ENCODE results near the gene UBN1. TPM values are rescaled to one million over a fixed set of nuclear protein-coding genes. Genes with fewer than 3 reads are reported as not detected.

Gene UBN1
- total and polyA plus RNA-seq, 8 donors, result 31.3 to 41.1 (median 36.4) TPM

DNA sequence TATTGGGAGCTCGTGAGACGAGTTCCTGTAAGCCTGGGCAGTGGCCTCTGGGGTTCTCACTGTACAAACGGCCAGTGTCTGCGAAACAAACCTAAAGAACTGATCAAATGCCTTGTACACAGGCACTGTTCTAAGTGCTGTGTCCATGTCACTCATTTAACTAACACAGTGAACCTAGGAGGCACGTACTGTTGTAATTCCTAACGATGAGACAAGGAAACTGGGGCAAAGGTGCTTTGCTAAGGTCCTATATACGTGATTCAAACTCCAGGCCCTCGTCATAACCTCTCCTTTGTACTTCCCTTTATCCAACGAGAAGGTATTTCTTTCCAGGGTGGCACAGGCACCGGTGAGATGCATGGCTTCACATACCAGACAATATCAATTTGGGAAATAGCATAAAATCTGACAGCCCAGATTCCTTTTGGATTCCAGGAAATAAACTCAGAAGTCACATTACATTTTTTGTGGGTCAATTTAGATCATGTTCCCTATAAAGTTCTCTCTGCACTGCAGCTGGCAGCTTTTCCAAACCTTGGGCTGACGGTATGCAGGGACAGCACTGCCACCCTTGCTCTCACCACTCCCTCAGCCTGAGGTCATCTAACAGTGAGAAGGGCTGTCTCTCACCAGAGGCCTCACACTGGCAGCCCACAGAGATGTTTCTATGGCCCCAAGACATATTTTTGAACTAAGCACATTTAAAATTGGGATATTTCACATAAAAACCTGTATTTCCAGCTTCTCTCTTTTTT lies 18.5 kb upstream of the UBN1 start:
- ATAC-seq (no peak), DNase-seq (no peak)
- Histone ChIP-seq H3K27me3 (no peaks in the 10 kb centered on the region), H3K27ac (no peak overlapping the region), H3K9me3 (no peaks in the 10 kb centered on the region), H3K36me3 (peaks cover 7 to 99% of the 10 kb centered on the region in 2 donors), H3K4me1 (no peaks in the 10 kb centered on the region), H3K4me3 (no peak overlapping the region)
- TF ChIP-seq, protein P1, sequence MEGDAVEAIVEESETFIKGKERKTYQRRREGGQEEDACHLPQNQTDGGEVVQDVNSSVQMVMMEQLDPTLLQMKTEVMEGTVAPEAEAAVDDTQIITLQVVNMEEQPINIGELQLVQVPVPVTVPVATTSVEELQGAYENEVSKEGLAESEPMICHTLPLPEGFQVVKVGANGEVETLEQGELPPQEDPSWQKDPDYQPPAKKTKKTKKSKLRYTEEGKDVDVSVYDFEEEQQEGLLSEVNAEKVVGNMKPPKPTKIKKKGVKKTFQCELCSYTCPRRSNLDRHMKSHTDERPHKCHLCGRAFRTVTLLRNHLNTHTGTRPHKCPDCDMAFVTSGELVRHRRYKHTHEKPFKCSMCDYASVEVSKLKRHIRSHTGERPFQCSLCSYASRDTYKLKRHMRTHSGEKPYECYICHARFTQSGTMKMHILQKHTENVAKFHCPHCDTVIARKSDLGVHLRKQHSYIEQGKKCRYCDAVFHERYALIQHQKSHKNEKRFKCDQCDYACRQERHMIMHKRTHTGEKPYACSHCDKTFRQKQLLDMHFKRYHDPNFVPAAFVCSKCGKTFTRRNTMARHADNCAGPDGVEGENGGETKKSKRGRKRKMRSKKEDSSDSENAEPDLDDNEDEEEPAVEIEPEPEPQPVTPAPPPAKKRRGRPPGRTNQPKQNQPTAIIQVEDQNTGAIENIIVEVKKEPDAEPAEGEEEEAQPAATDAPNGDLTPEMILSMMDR (IDR thresholded peaks at IDR 0.05), result no peak
- intact Hi-C loops (cut with DNase I), result no loop called here

DNA sequence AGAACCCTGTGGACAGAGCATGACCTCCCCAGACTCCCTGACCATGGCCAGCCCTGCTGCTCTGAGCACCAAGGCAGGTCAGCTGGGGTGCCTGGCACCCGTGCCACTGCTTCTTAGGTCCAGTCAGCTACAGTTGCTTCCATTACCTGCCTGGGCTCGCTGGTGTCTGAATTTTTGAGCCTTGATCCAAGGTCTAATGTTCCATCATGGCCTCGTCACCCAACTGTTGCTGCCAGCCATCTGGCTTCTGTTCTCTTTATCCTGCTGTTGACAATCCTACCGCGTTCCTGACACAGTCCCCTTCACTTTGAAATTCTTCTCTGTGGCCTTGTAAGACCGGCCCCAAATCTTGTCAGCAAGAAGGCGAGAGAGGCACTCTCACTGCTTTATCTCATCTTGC lies 16.9 kb upstream of the UBN1 start:
- H3K27ac ChIP-seq, result no peak overlapping the region
- H3K27me3 ChIP-seq, result no peaks in the 10 kb centered on the region
- H3K4me3 ChIP-seq, result no peak overlapping the region
- intact Hi-C loops (cut with DNase I), result no loop called here
- DNase-seq (no peak), ATAC-seq (no peak)
- no peaks in the 10 kb centered on the region for H3K9me3 ChIP-seq
- TF ChIP-seq, protein P1 (IDR thresholded peaks at IDR 0.05), result no peak
- H3K36me3 ChIP-seq, result peaks cover 7 to 99% of the 10 kb centered on the region in 2 donors
- H3K4me1 ChIP-seq, result no peaks in the 10 kb centered on the region

DNA sequence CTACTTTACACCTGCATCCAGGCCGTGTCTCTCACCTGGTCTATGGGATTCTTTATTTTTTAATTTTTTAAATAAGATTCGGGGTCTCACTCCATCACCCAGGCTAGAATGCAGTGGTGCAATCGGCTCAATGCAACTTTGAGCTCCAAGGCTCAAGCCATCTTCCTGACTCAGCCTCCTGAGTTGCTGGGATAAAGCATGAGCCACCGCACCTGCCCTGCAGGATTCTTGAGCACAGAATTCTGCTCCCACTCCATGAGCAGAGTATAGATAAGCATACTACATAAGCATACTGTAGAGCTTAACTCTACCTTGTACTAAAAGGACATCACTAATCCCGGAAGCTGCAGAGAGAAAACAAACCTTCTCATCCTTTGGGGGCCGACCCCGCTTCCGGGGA lies 15.7 kb upstream of the UBN1 start:
- H3K4me1 ChIP-seq, result no peaks in the 10 kb centered on the region
- no peaks in the 10 kb centered on the region for H3K27me3 ChIP-seq
- intact Hi-C loops (cut with DNase I), result no loop called here
- TF ChIP-seq, protein P1 (IDR thresholded peaks at IDR 0.05), result no peak
- H3K27ac ChIP-seq, result no peak overlapping the region
- DNase-seq (no peak), ATAC-seq (no peak)
- no peaks in the 10 kb centered on the region for H3K9me3 ChIP-seq
- H3K4me3 ChIP-seq, result no peak overlapping the region
- H3K36me3 ChIP-seq, result peaks cover 7 to 99% of the 10 kb centered on the region in 2 donors

DNA sequence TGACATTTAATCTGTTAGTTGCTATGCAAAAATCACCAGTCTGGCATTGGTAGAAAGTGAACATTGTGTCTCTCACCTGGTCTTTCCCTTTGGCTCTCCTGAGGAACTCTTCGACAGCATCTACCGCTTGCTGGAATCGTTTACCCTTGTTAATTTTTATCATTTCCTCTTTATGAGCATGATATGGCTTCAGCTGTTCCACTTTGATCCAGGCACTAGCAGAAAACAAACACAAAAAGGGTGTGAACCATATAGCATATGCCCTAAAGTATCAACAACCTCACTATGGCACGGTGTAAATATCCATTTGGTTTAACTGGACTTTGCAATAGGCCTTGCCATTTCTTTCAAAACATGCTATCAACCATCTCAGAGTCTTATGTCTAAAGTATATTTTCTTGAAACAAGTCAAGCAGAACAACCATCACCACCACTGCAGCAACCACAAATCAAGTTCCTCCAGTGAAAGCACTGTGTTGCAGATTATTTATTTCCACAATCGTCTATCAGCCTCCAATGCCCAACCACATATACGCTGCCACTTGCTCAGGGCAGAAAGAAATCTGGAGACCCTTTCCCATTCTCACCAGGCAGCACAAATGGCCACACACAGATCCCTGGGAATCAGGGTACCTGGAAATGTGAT lies 14.5 kb upstream of the UBN1 start:
- ATAC-seq (no peak), DNase-seq (no peak)
- no peak overlapping the region for H3K4me3 ChIP-seq
- no peaks in the 10 kb centered on the region for H3K9me3 ChIP-seq
- no peaks in the 10 kb centered on the region for H3K4me1 ChIP-seq
- TF ChIP-seq, protein P1 (IDR thresholded peaks at IDR 0.05), result no peak
- peaks cover 7 to 99% of the 10 kb centered on the region in 2 donors for H3K36me3 ChIP-seq
- H3K27me3 ChIP-seq, result no peaks in the 10 kb centered on the region
- intact Hi-C loops (cut with DNase I), result no loop called here
- H3K27ac ChIP-seq, result no peak overlapping the region

DNA sequence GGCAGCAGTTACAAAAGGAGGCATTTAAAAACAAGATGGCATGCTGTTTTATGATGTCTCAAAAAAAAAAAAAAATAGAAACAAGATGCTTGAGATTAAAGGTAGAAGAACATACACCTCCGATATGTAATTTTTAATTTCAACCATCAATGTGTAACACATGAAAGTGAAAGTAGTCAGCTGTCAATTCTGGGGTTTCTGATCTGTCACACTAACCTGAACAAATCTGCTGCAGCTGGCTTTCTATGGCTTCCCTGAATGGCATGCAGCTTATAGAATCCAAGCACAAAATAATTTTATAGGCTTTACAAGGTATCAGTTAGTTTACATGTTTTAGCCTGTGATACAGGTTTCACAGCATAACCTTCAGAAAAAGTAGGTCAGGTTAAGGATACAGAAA lies 13.7 kb upstream of the UBN1 start:
- H3K9me3 ChIP-seq, result no peaks in the 10 kb centered on the region
- TF ChIP-seq, protein P1 (IDR thresholded peaks at IDR 0.05), result no peak
- ATAC-seq, result no peak
- H3K4me3 ChIP-seq, result no peak overlapping the region
- peaks cover 7 to 99% of the 10 kb centered on the region in 2 donors for H3K36me3 ChIP-seq
- DNase-seq, result no peak
- intact Hi-C loops (cut with DNase I), result no loop called here
- no peaks in the 10 kb centered on the region for H3K4me1 ChIP-seq
- no peak overlapping the region for H3K27ac ChIP-seq
- no peaks in the 10 kb centered on the region for H3K27me3 ChIP-seq

All from left lung (tissue), 10 donors.